H1 (cell line): ENCODE measurements around the gene INPP5F. TPM values are rescaled to one million over a fixed set of nuclear protein-coding genes. Genes with fewer than 3 reads are reported as not detected.

Experiments used
- CBX5 ChIP-seq: fragments of 300-800, 300-1000 bp; sonication (generic); IDR thresholded peaks from 2 replicates; pipeline ENCODE4 v1.7.1; 2016; ENCODE audit warnings: antibody characterized with exemption, low read length, low read depth
- CHD7 ChIP-seq: fragments of 300-600 bp; sonication (generic); IDR thresholded peaks from 2 replicates; pipeline ENCODE4 v1.7.1; 2012; ENCODE audit warnings: low read length, moderate library complexity, mild to moderate bottlenecking, inconsistent platforms; ENCODE audit not compliant: insufficient replicate concordance
- CREB1 ChIP-seq: IDR thresholded peaks from 2 replicates; pipeline ENCODE4 v1.6.1; 2012; ENCODE audit warnings: inconsistent platforms
- CTCF ChIP-seq, 3 experiments: IDR thresholded peaks; 1 replicate in 2 of 3; 2 replicates in 1 of 3; pipeline versions ENCODE4 v1.5.1 to v1.6.1; 2011; ENCODE audit warnings: low read length in 3 of 3, mild to moderate bottlenecking in 3 of 3, inconsistent platforms in 2 of 3, low read depth in 1 of 3, moderate library complexity in 1 of 3; ENCODE audit not compliant: insufficient read depth in 1 of 3; ENCODE audit errors: control extremely low read depth in 1 of 3
- EP300 ChIP-seq, 2 experiments: IDR thresholded peaks; 1 replicate in 1 of 2; 2 replicates in 1 of 2; pipeline ENCODE4 v1.6.1; 2011 to 2012; ENCODE audit warnings: low read depth in 2 of 2, low read length in 2 of 2, mild to moderate bottlenecking in 2 of 2, borderline replicate concordance in 1 of 2, inconsistent platforms in 1 of 2, moderate library complexity in 1 of 2
- HDAC2 ChIP-seq, 2 experiments: fragments of 300-600 bp in 1 of 2; sonication (generic) in 1 of 2; IDR thresholded peaks; 2 replicates each; pipeline ENCODE4 v1.6.1; 2011 to 2012; ENCODE audit warnings: low read depth in 2 of 2, low read length in 2 of 2, mild to moderate bottlenecking in 2 of 2, moderate library complexity in 2 of 2, borderline replicate concordance in 1 of 2, inconsistent platforms in 1 of 2
- JUN ChIP-seq: IDR thresholded peaks from 2 replicates; pipeline ENCODE4 v1.6.1; 2011; ENCODE audit warnings: low read depth, mild to moderate bottlenecking, improper control_type of control experiment, low read length
- RBBP5 ChIP-seq: IDR thresholded peaks from 2 replicates; pipeline ENCODE4 v1.7.1; 2012; ENCODE audit warnings: low read depth, mild to moderate bottlenecking, inconsistent platforms, low read length, moderate library complexity, borderline replicate concordance
- RFX5 ChIP-seq: IDR thresholded peaks from 2 replicates; pipeline ENCODE4 v1.6.1; 2011; ENCODE audit warnings: low read depth, low read length, improper control_type of control experiment, borderline replicate concordance
- polyA plus RNA-seq, 7 experiments: library from polyadenylated mRNA; depleted of rRNA in 3 of 7; stranded (reverse) in 5 of 7; unstranded in 2 of 7; fragments of >200 nt in 5 of 7; fragments of 200-250 nt in 2 of 7; gene quantifications; 1 replicate in 5 of 7; 2 replicates in 1 of 7; 4 replicates in 1 of 7; pipeline versions ENCODE4 v1.2.1 to v1.2.3, GENCODE V29; 2011 to 2013; ENCODE audit warnings: missing spikeins in 2 of 7, mixed read lengths in 2 of 7
- total RNA-seq: library from RNA; stranded (reverse); fragmentation: NEBNext Ultra II Directional; extraction: Animal tissue kit (Norgen Biotek cat#: 25700); gene quantifications from 2 replicates; pipeline ENCODE4 v1.2.1, GENCODE V29; 2021

The INPP5F gene
- total and polyA plus RNA-seq, 2 of the 8 experiments (the other 6 are each of a cell fraction or from before 2014, with no cell fraction given): 50.1 to 101 TPM

GRCh38 chr10:119858063-119858462 is 132.2 kb downstream of the INPP5F start (continued):
- TF ChIP-seq CHD7 (no peak), RBBP5 (no peak), EP300 (IDR thresholded peaks at IDR 0.05; ENCODE audit: borderline replicate concordance in 1 of 2, low read depth in 2 of 2, low read length in 2 of 2) (no peak), CTCF (IDR thresholded peaks at IDR 0.05; ENCODE audit: control extremely low read depth in 1 of 3, insufficient read depth in 1 of 3, low read depth in 1 of 3, low read length in 3 of 3) (no peak), CREB1 (no peak), CBX5 (no peak), JUN (no peak), HDAC2 (IDR thresholded peaks at IDR 0.05; ENCODE audit: borderline replicate concordance in 1 of 2, low read depth in 2 of 2, low read length in 2 of 2) (no peak), RFX5 (no peak)
